ENCODE results near the gene TMCC1.
"Not testable (repeated sequence)": the region's sequence is repeated elsewhere in the genome, so short reads cannot be mapped to it uniquely, and the experiment has no call there.

Gene TMCC1

GRCh38 chr3:129689036-129689435 lies 204.5 kb downstream of the TMCC1 start:
- DNase-seq (ENCODE audit: low read depth in 1 of 2, low spot score in 1 of 2): no peak

- DNase-seq (ENCODE audit: low read depth in 1 of 2, low spot score in 1 of 2): no peak
Measured at GRCh38 chr3:129688271-129688895, 205.1 kb downstream of the TMCC1 start.

DNA sequence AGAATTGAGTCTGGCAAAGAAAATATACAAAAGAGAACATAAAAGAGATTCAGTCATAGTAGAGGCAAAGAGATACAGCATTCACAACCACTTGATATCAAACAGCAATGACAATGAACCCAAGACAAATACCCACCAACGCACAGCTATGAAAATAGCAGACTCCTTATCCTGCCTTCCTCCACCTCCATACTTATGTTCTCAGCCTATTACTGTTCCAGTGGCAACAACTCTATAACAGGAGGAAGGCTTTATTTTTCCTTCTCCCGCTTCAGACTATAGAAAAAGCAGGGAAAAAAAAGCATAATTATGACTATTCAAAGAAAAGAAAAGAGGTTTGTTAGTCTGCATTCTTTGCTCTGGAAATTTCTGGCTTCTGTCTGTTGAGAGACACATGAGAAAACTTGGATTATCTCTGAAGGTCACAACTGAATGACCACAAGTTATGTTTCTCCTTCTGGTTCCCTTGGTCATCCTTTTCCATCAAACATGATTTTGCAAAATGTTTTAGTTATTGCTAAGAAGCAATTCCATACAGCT lies 205.9 kb downstream of the TMCC1 start:
- DNase-seq (ENCODE audit: low read depth in 1 of 2, low spot score in 1 of 2): no peak

GRCh38 chr3:129686941-129687340 lies 206.6 kb downstream of the TMCC1 start:
- DNase-seq (ENCODE audit: low read depth in 1 of 2, low spot score in 1 of 2): no peak

- no peak for DNase-seq (ENCODE audit: low read depth in 1 of 2, low spot score in 1 of 2)
Measured at GRCh38 chr3:129684270-129684669, 209.2 kb downstream of the TMCC1 start.

DNA sequence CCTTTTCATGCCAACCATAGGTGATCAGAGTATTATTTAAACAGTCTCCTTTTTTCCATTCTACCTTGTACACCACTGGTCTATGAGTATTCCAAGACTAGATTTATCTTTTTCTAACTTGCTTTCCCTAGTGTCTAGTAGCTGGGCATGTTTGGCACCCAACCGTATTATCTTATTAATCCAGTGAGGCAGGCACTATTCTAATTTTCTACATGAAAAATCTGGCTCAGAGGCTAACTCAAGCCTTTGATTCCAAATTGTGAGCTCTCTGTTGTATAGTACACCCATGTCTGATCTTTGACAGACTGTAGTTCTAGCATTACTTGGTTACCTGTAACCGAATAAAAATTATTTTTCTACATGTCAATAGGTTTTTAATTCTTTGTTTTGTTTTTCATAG lies 210.3 kb downstream of the TMCC1 start:
- DNase-seq (ENCODE audit: low read depth in 1 of 2, low spot score in 1 of 2): no peak

DNA sequence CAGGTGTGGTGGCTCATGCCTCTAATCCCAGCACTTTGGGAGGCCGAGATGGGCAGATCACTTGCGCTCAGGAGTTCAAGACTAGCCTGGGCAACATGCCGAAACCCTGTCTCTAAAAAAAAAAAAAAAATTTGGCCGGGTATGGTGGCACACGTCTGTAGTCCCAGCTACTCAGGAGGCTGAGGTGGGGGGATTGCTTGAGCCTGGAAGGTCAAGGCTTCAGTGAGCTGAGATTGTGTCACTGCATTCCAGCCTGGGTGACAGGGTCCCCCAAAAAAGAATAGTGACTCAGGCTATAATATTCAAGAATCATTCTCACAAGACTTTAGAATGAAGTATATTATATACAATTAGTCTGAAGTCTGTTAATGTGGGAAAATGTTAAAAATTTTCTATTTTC lies 216.5 kb downstream of the TMCC1 start:
- no peak for DNase-seq (ENCODE audit: low read depth in 1 of 2, low spot score in 1 of 2)

GRCh38 chr3:129674798-129675123 lies 218.8 kb downstream of the TMCC1 start:
- not testable (repeated sequence) for DNase-seq (ENCODE audit: low read depth in 1 of 2, low spot score in 1 of 2)

- DNase-seq (ENCODE audit: low read depth in 1 of 2, low spot score in 1 of 2): no peak
Measured at GRCh38 chr3:129673897-129674797, 219.4 kb downstream of the TMCC1 start.

DNA sequence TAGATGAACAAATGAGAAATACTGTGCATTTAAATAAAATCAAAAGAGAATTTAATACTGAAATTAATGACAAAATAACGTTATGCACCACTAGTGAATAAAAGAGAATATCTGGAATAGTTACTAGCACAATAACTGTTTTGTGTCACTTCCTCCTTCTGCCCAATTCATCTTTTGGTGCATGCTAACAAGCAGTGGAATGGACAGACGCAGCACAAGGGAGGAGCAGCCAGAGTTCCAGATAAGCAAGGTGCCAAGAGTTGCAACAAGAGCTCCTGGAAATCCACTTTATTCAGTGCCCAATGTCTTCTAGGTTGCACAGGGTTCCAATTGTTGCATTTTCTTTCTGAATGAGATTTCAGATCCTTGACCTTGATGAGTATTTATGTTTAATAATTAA lies 220.5 kb downstream of the TMCC1 start:
- DNase-seq (ENCODE audit: low read depth in 1 of 2, low spot score in 1 of 2): no peak

DNA sequence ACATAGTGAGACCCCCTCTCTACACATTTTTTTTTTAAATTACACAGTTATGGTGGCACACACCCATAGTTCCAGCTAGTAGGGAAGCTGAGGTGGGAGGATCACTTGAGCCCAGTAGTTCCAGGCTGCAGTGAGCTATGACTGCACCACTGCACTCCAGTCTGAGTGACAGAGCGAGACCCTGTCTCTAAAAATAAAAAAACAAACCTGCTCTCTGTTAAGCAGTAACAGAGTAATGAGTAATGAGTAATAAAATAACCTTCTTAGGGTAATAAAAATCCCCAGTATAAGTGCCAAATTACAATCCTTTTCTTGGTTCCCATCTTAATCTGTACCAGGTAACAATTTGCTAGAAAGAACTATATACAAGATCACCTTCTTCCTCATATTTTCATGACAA lies 221.1 kb downstream of the TMCC1 start:
- DNase-seq (ENCODE audit: low read depth in 1 of 2, low spot score in 1 of 2): no peak

DNA sequence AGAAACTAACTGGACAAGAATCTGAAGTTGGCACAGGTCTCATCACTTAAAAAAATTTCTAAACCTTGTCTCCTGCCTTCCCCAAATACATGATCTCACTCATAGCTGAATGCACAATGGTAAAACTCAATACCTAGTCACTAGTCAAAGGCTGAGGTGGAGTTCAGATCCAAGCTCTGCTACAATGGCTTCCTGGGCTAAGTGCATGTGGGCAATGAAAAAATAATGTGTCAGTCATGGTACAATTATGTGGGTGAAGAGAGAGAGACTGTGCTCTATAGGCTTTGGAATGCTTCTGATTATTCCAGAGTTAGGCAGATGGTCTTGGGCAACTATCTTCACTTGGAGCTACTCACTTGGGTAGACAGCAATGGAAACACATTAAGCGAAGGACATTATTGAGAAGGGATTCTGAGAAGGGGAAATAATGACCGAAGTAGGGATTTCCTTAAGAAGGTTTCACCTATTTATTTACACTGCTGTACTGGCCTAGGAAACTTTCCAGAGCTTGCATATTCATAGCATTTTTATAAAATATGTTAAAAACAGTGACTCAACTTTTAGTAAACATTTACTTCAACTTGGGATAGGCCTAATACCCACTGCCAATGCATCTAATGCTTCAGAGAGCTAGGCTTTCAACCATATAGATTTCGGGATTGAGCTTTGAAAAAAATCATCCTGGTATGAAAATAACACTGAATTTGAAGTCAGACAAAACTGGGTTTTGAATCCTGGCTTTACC lies 228.3 kb downstream of the TMCC1 start:
- no peak for DNase-seq (ENCODE audit: low read depth in 1 of 2, low spot score in 1 of 2)

- DNase-seq (ENCODE audit: low read depth in 1 of 2, low spot score in 1 of 2): no peak
Measured at GRCh38 chr3:129663930-129664646, 229.4 kb downstream of the TMCC1 start.

GRCh38 chr3:129663045-129663446 lies 230.5 kb downstream of the TMCC1 start:
- no peak for DNase-seq (ENCODE audit: low read depth in 1 of 2, low spot score in 1 of 2)

- DNase-seq (ENCODE audit: low read depth in 1 of 2, low spot score in 1 of 2): no peak
Measured at GRCh38 chr3:129662191-129662608, 231.3 kb downstream of the TMCC1 start.

- DNase-seq (ENCODE audit: low read depth in 1 of 2, low spot score in 1 of 2): no peak
Measured at GRCh38 chr3:129661766-129662165, 231.7 kb downstream of the TMCC1 start.

- no peak for DNase-seq (ENCODE audit: low read depth in 1 of 2, low spot score in 1 of 2)
Measured at GRCh38 chr3:129658110-129658843, 235.2 kb downstream of the TMCC1 start.

DNA sequence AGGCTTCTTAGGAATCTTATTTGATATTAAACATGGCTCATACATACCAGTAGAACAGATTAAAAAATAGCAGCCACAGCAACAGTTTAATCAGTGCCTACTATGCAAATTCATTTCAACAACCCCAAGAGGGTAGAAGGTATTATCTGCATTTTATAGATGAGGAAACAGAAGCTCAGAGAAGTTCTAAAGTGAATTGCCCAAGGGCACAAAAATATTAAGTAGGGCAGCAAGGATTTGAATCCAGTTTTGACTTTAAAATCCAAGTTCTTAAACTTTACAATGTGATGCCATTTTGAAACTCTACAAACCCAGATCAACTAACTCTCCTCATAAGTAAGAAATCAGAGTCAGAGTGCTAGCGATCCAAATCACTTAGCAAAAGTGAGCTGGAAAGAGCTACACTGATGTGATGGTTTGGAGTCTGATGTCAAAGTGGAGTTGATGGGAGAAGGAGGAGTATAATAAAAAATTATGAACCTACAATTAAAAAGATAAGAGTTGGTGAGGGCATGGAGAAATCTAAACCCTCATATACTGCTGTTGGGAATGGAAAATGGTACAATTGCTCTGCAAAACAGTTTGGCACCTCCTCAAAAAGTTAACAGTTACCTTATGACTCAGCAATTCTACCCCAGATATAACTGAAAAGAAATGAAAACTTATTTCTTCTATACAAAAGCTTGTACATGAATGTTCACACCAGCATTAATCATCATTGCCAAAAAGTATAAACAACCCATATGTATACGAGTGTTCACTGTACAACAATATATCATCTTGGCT lies 236.1 kb downstream of the TMCC1 start:
- DNase-seq (ENCODE audit: low read depth in 1 of 2, low spot score in 1 of 2): no peak

GRCh38 chr3:129656659-129657247 lies 236.8 kb downstream of the TMCC1 start:
- no peak for DNase-seq (ENCODE audit: low read depth in 1 of 2, low spot score in 1 of 2)
